GM18951 (cell line): ENCODE measurements around the gene NFYC.

Experiments used
- POLR2A ChIP-seq: IDR thresholded peaks from 4 replicates; pipeline ENCODE4 v1.6.1; 2011; ENCODE audit warnings: mild to moderate bottlenecking; ENCODE audit not compliant: insufficient read length, insufficient read depth; ENCODE audit errors: extremely low read depth
- in situ Hi-C: fragments of 300-500 bp; cut with MboI; formaldehyde crosslinking; loops from one replicate; pipeline ENCODE4 v1.12.0; 2022; ENCODE audit warnings: low sequenced_read_pairs, mixed read lengths, inconsistent platforms; ENCODE audit not compliant: unreplicated experiment

NFYC gene

GRCh38 chr1:40742363-40743061 is 51.0 kb downstream of the NFYC start:
- no peak for TF ChIP-seq POLR2A
- in situ Hi-C loops, result no loop called here

- in situ Hi-C loops, result no loop called here
- TF ChIP-seq POLR2A, result no peak
Measured at GRCh38 chr1:40743452-40743851, 51.9 kb downstream of the NFYC start.

- in situ Hi-C loops, result no loop called here
- no peak for TF ChIP-seq POLR2A
Measured at GRCh38 chr1:40743860-40744259, 52.4 kb downstream of the NFYC start.

GRCh38 chr1:40745176-40745575 is 53.7 kb downstream of the NFYC start:
- TF ChIP-seq POLR2A, result no peak
- in situ Hi-C loops, result no loop called here

GRCh38 chr1:40746344-40747090 is 55.0 kb downstream of the NFYC start:
- no peak for TF ChIP-seq POLR2A
- in situ Hi-C loops, result no loop called here

- TF ChIP-seq POLR2A, result no peak
- in situ Hi-C loops, result no loop called here
Measured at GRCh38 chr1:40748841-40749718, 57.6 kb downstream of the NFYC start.

- in situ Hi-C loops, result no loop called here
- no peak for TF ChIP-seq POLR2A
Measured at GRCh38 chr1:40749817-40750216, 58.3 kb downstream of the NFYC start.

- TF ChIP-seq POLR2A, result no peak
- in situ Hi-C loops, result no loop called here
Measured at GRCh38 chr1:40750451-40750908, 59.0 kb downstream of the NFYC start.

GRCh38 chr1:40751802-40752201 is 60.3 kb downstream of the NFYC start:
- in situ Hi-C loops, result no loop called here
- TF ChIP-seq POLR2A, result no peak

- no peak for TF ChIP-seq POLR2A
- in situ Hi-C loops, result no loop called here
Measured at GRCh38 chr1:40753142-40753882, 61.8 kb downstream of the NFYC start.

GRCh38 chr1:40754201-40754600 is 62.7 kb downstream of the NFYC start:
- in situ Hi-C loops, result no loop called here
- no peak for TF ChIP-seq POLR2A

- in situ Hi-C loops, result no loop called here
- no peak for TF ChIP-seq POLR2A
Measured at GRCh38 chr1:40755067-40755466, 63.6 kb downstream of the NFYC start.
